K562 (cell line): ENCODE measurements around the gene CTF1. TPM values are rescaled to one million over a fixed set of nuclear protein-coding genes. Genes with fewer than 3 reads are reported as not detected.

Experiments
- ATAC-seq: fragments of 200-7000 bp; cut with Tn5 transposase; 3 replicates; pipeline ENCODE4 v1.9.1; 2020; ENCODE audit warnings: moderate library complexity
- BruUV-seq: library from RNA; stranded (reverse); fragments of 400-500 nt; replicated peaks from 2 replicates; lab custom pipeline; 2021; lab: Mats Ljungman, UMichigan
- CTCF ChIA-PET: fragments of 300-600 bp; formaldehyde crosslinking; extraction: SDS; loops from one replicate; lab custom pipeline; 2021; ENCODE audit warnings: low intra/inter-chr PET ratio; lab: Yijun Ruan, JAX
- POLR2A ChIA-PET: fragments of 300-600, 350-650 bp; sonication (Branson Sonifier 250); formaldehyde crosslinking; extraction: SDS; loops from one replicate; lab custom pipeline; 2021; ENCODE audit warnings: antibody characterized with exemption, inconsistent platforms; lab: Yijun Ruan, JAX
- DNase-seq, 4 experiments: peaks; one replicate each; pipeline versions ENCODE4 v3.0.0 to v3.0.0-alpha.2; 2011 to 2018; ENCODE audit warnings: low spot score in 3 of 4, mixed read lengths in 3 of 4; ENCODE audit errors: extremely low read depth in 1 of 4
- FAIRE-seq: peaks from 2 replicates; lab custom pipeline; 2011; peaks lifted over from hg19 to GRCh38; lab: Jason Lieb, UNC
- H2AFZ ChIP-seq: 2 replicates; pipeline ENCODE4 v1.6.0; 2011; ENCODE audit warnings: low read depth, low read length, control low read depth, inconsistent platforms
- H3K27ac ChIP-seq: fragments of 200-600 bp; 3 replicates; pipeline ENCODE4 v1.8.0; 2011; ENCODE audit warnings: low read depth, mild to moderate bottlenecking, control low read depth, inconsistent platforms, low read length, moderate library complexity, mixed read lengths; ENCODE audit errors: extremely low read depth
- H3K27me3 ChIP-seq, 2 experiments: fragments of 300-600 bp in 1 of 2; 2 replicates in 1 of 2; 3 replicates in 1 of 2; pipeline versions ENCODE4 v1.6.0 to v1.8.0; 2011; ENCODE audit warnings: inconsistent platforms in 2 of 2, low read length in 2 of 2, mild to moderate bottlenecking in 1 of 2, mixed read lengths in 1 of 2, moderate library complexity in 1 of 2; ENCODE audit not compliant: control insufficient read depth in 2 of 2, insufficient read depth in 2 of 2
- H3K36me3 ChIP-seq: fragments of 300-600 bp; 3 replicates; pipeline ENCODE4 v1.8.0; 2011; ENCODE audit warnings: mild to moderate bottlenecking, low read length, inconsistent platforms; ENCODE audit not compliant: control insufficient read depth, insufficient read depth
- H3K4me1 ChIP-seq, 2 experiments: fragments of 200-600 bp in 1 of 2; replicated peaks in 1 of 2; 2 replicates in 1 of 2; 3 replicates in 1 of 2; pipeline versions ENCODE4 v1.5.1 to v1.8.0; 2011; ENCODE audit warnings: inconsistent platforms in 2 of 2, low read length in 2 of 2, mild to moderate bottlenecking in 1 of 2, mixed read lengths in 1 of 2, moderate library complexity in 1 of 2; ENCODE audit not compliant: control insufficient read depth in 2 of 2, insufficient read depth in 2 of 2
- H3K4me2 ChIP-seq: 2 replicates; pipeline ENCODE4 v1.6.1; 2011; ENCODE audit warnings: low read length, control low read depth, inconsistent platforms, mixed read lengths; ENCODE audit not compliant: insufficient read depth
- H3K4me3 ChIP-seq: fragments of 200-600 bp; sonication (generic), shearing (Covaris generic); 2 replicates; pipeline ENCODE4 v1.5.1; 2016; ENCODE audit warnings: control low read depth, inconsistent platforms
- H3K79me2 ChIP-seq: fragments of 200-600 bp; 3 replicates; pipeline ENCODE4 v1.8.0; 2011; ENCODE audit warnings: low read length, inconsistent platforms; ENCODE audit not compliant: control insufficient read depth, insufficient read depth
- H3K9ac ChIP-seq, 2 experiments: 2 replicates each; pipeline versions ENCODE4 v1.6.0 to v1.6.1; 2011; ENCODE audit warnings: low read depth in 2 of 2, low read length in 2 of 2, control low read depth in 1 of 2, inconsistent platforms in 1 of 2, mild to moderate bottlenecking in 1 of 2, mixed read lengths in 1 of 2; ENCODE audit not compliant: insufficient read depth in 1 of 2
- H3K9me1 ChIP-seq: one replicate; pipeline ENCODE4 v1.6.0; 2011; ENCODE audit warnings: inconsistent platforms, mild to moderate bottlenecking, low read length, moderate library complexity; ENCODE audit not compliant: control insufficient read depth, insufficient read depth
- H3K9me3 ChIP-seq: replicated peaks from 2 replicates; pipeline ENCODE4 v1.5.1; 2011; ENCODE audit warnings: low read depth, low read length, inconsistent platforms; ENCODE audit not compliant: control insufficient read depth, insufficient read depth
- H4K20me1 ChIP-seq: replicated peaks from 2 replicates; pipeline ENCODE4 v1.6.1; 2011; ENCODE audit warnings: low read length, inconsistent platforms, mixed read lengths; ENCODE audit not compliant: control insufficient read depth, insufficient read depth
- CTCF ChIP-seq, 3 experiments: IDR thresholded peaks in 2 of 3; conservative IDR thresholded peaks in 1 of 3; 2 replicates each; pipeline ENCODE4 v1.5.1; 2011 to 2012; ENCODE audit warnings: low read length in 3 of 3, mild to moderate bottlenecking in 3 of 3, control low read depth in 2 of 3, improper control_type of control experiment in 1 of 3, inconsistent platforms in 1 of 3, low read depth in 1 of 3, mixed read lengths in 1 of 3, moderate library complexity in 1 of 3; ENCODE audit not compliant: insufficient read depth in 2 of 3
- YY1 ChIP-seq, 3 experiments: IDR thresholded peaks; 2 replicates each; pipeline ENCODE4 v1.6.1; 2011; ENCODE audit warnings: low read length in 2 of 3, mild to moderate bottlenecking in 2 of 3, moderate library complexity in 2 of 3, borderline replicate concordance in 1 of 3, control low read depth in 1 of 3, low read depth in 1 of 3; ENCODE audit not compliant: insufficient read depth in 3 of 3, insufficient replicate concordance in 2 of 3, control insufficient read depth in 1 of 3, insufficient read length in 1 of 3; ENCODE audit errors: extremely low read depth in 1 of 3
- ZBTB9 ChIP-seq: fragments of 450-650 bp; formaldehyde crosslinking; IDR thresholded peaks from 2 replicates; pipeline ENCODE4 v1.4.0; 2020; ENCODE audit warnings: mild to moderate bottlenecking, moderate library complexity
- WGBS: fragments of 100-300 bp; shearing (Covaris generic); methylation state at CpG from one replicate; pipeline ENCODE4 v1.1.6; 2016; ENCODE audit warnings: low coverage, mixed read lengths; ENCODE audit not compliant: insufficient coverage; ENCODE audit errors: missing lambda C conversion rate; 5-methylcytosine and 5-hydroxymethylcytosine counted together
- in situ Hi-C: fragments of 300-500 bp; cut with MboI; formaldehyde crosslinking; loops from 4 replicates; pipeline ENCODE4 v1.15.0; 2018; ENCODE audit warnings: inconsistent platforms, mixed read lengths
- intact Hi-C: fragments of 100-400 bp; cut with micrococcal nuclease; formaldehyde crosslinking; loops from 2 replicates; pipeline ENCODE4 v1.14.2; 2022
- polyA plus RNA-seq, 8 experiments: library from polyadenylated mRNA; depleted of rRNA in 4 of 8; stranded (reverse) in 5 of 8; unstranded in 3 of 8; fragments of >200 nt; fragmentation: Nextera tagmentation in 2 of 8; fragmentation: Illumina TruSeq in 1 of 8; extraction: Ambion mirVana in 2 of 8; extraction: Trizol in 1 of 8; gene quantifications; 2 replicates each; pipeline versions ENCODE4 v1.2.1 to v1.2.3, GENCODE V29; 2011 to 2014; ENCODE audit warnings: inconsistent platforms in 1 of 8, missing spikeins in 1 of 8
- total RNA-seq, 7 experiments: library from RNA; depleted of rRNA in 6 of 7; stranded (reverse); fragments of >200 nt in 6 of 7; fragmentation: Illumina TruSeq in 2 of 7; extraction: Trizol in 2 of 7; gene quantifications; 2 replicates each; pipeline versions ENCODE4 v1.2.1 to v1.2.3, GENCODE V29; 2011 to 2021; ENCODE audit warnings: low replicate concordance in 1 of 7

Gene CTF1
- total and polyA plus RNA-seq, 9 of the 15 experiments (the other 6 are each of a cell fraction or from before 2014, with no cell fraction given) = 0.24 to 2.5 (median 0.44) TPM

- FAIRE-seq = no peak
- H3K36me3 ChIP-seq = peaks cover 18% of the 10 kb centered on the region; the same call in 1 of the 3 replicates
- TF ChIP-seq ZBTB9 (no peak), YY1 (IDR thresholded peaks at IDR 0.05; ENCODE audit: borderline replicate concordance in 1 of 3, control insufficient read depth in 1 of 3, extremely low read depth in 1 of 3, insufficient read depth in 3 of 3, insufficient read length in 1 of 3, insufficient replicate concordance in 2 of 3, low read depth in 1 of 3, low read length in 2 of 3) (peak in 2 of 3 experiments; percentile 10 to 12), CTCF (IDR thresholded peaks at IDR 0.05 in 2 of 3, conservative IDR thresholded peaks at IDR 0.05 in 1 of 3; ENCODE audit: insufficient read depth in 2 of 3, low read depth in 1 of 3, low read length in 3 of 3) (peak in 1 of 3 experiments; percentile 20; a peak in 1 of 6 replicates)
- peak in 3 of 4 experiments; percentile 20 to 41 (median 41) for DNase-seq
- no peaks in the 10 kb centered on the region for H3K9me1 ChIP-seq
- no peak overlapping the region for H2AFZ ChIP-seq
- CTCF ChIA-PET = no interaction called here
- H3K27ac ChIP-seq = peak overlapping the region; percentile 88; the same call in 2 of the 3 replicates
- WGBS = 72% methylated on average over 4 of the region's 5 CpGs
- in situ Hi-C loops = no loop called here
- H3K79me2 ChIP-seq = peaks cover 20% of the 10 kb centered on the region
- H3K27me3 ChIP-seq = no peaks in the 10 kb centered on the region
- no peak overlapping the region for H3K4me3 ChIP-seq
- no peaks in the 10 kb centered on the region for H3K9me3 ChIP-seq
- ATAC-seq = no peak
- intact Hi-C loops = loop anchor here (5.0 kb wide), 2 partner anchors 45 to 70 kb away; partner anchors contain the start of gene FBXL19
- H3K4me2 ChIP-seq = no peak overlapping the region
- peaks cover 13 to 36% of the 10 kb centered on the region in 2 experiments for H3K4me1 ChIP-seq
- POLR2A ChIA-PET = interaction anchor here (0.6 to 1.0 kb wide), 2 partner anchors 11 to 15 kb away, joined by 3 to 4 read pairs; no protein-coding TSS in a partner anchor
- H3K9ac ChIP-seq = peak overlapping the region in 1 of 2 experiments; percentile 81; a peak in 1 of 4 replicates
- no peaks in the 10 kb centered on the region for H4K20me1 ChIP-seq
- no TSS peak for BruUV-seq
Observed at GRCh38 chr16:30876867-30877266, 19.5 kb upstream of the CTF1 start.
